K562 (cell line): ENCODE data around the gene PFKL. TPM values are rescaled to one million over a fixed set of nuclear protein-coding genes. Genes with fewer than 3 reads are reported as not detected.

ENCODE experiments used
- EZH2 ChIP-seq: IDR thresholded peaks from 2 replicates; pipeline ENCODE4 v1.6.1; 2012; ENCODE audit warnings: low read depth, mild to moderate bottlenecking, inconsistent platforms, low read length, borderline replicate concordance
- FOS ChIP-seq: IDR thresholded peaks from 3 replicates; pipeline ENCODE4 v1.6.1; 2011; ENCODE audit not compliant: insufficient read length; ENCODE audit errors: extremely low read depth
- GMEB1 ChIP-seq: fragments of 250-450 bp; sonication (Bioruptor Pico); IDR thresholded peaks from 2 replicates; pipeline ENCODE4 v1.4.0; 2020; ENCODE audit warnings: mild to moderate bottlenecking
- GTF2E2 ChIP-seq: fragments of 200-800 bp; sonication (Bioruptor generic); IDR thresholded peaks from 2 replicates; pipeline ENCODE4 v1.6.1; 2016; ENCODE audit warnings: missing genetic modification characterization, missing compliant biosample characterization
- HCFC1 ChIP-seq: IDR thresholded peaks from 2 replicates; pipeline ENCODE4 v1.6.1; 2012; ENCODE audit warnings: low read depth, low read length, improper control_type of control experiment
- HLTF ChIP-seq: fragments of 450-650 bp; IDR thresholded peaks from 2 replicates; pipeline ENCODE4 v1.6.1; 2016
- KLF1 ChIP-seq: fragments of 450-650 bp; IDR thresholded peaks from 2 replicates; pipeline ENCODE4 v1.6.1; 2016; ENCODE audit warnings: missing genetic modification characterization, missing compliant biosample characterization
- MNT ChIP-seq, 2 experiments: fragments of 450-650 bp; conservative IDR thresholded peaks; 2 replicates each; pipeline ENCODE4 v1.6.1; 2017; ENCODE audit warnings: mild to moderate bottlenecking in 2 of 2, moderate library complexity in 2 of 2
- POLR3A ChIP-seq: IDR thresholded peaks from 2 replicates; pipeline ENCODE4 v1.6.1; 2011; ENCODE audit warnings: borderline replicate concordance, mild to moderate bottlenecking, moderate library complexity; ENCODE audit not compliant: insufficient read length, insufficient read depth; ENCODE audit errors: extremely low read depth
- PURB ChIP-seq: sonication (generic); formaldehyde crosslinking; IDR thresholded peaks from 2 replicates; pipeline ENCODE4 v1.9.0; 2021; ENCODE audit warnings: low read depth, mild to moderate bottlenecking, missing genetic modification reagents
- SAFB2 ChIP-seq: fragments of 200-400 bp; formaldehyde crosslinking; IDR thresholded peaks from 2 replicates; pipeline ENCODE4 v1.6.1; 2018; ENCODE audit warnings: borderline replicate concordance, low read length, low read depth, moderate library complexity; ENCODE audit not compliant: severe bottlenecking
- SNIP1 ChIP-seq: fragments of 450-650 bp; IDR thresholded peaks from 2 replicates; pipeline ENCODE4 v1.7.1; 2017; ENCODE audit warnings: low read depth, mild to moderate bottlenecking
- THRAP3 ChIP-seq: fragments of 450-650 bp; IDR thresholded peaks from 2 replicates; pipeline ENCODE4 v1.6.1; 2016; ENCODE audit warnings: mild to moderate bottlenecking, inconsistent platforms, borderline replicate concordance
- ZNF717 ChIP-seq: fragments of 250-450 bp; sonication (Bioruptor Pico); IDR thresholded peaks from 2 replicates; pipeline ENCODE4 v1.5.0; 2021
- polyA plus RNA-seq, 8 experiments: library from polyadenylated mRNA; depleted of rRNA in 4 of 8; stranded (reverse) in 5 of 8; unstranded in 3 of 8; fragments of >200 nt; fragmentation: Nextera tagmentation in 2 of 8; fragmentation: Illumina TruSeq in 1 of 8; extraction: Ambion mirVana in 2 of 8; extraction: Trizol in 1 of 8; gene quantifications; 2 replicates each; pipeline versions ENCODE4 v1.2.1 to v1.2.3, GENCODE V29; 2011 to 2014; ENCODE audit warnings: inconsistent platforms in 1 of 8, missing spikeins in 1 of 8
- total RNA-seq, 7 experiments: library from RNA; depleted of rRNA in 6 of 7; stranded (reverse); fragments of >200 nt in 6 of 7; fragmentation: Illumina TruSeq in 2 of 7; extraction: Trizol in 2 of 7; gene quantifications; 2 replicates each; pipeline versions ENCODE4 v1.2.1 to v1.2.3, GENCODE V29; 2011 to 2021; ENCODE audit warnings: low replicate concordance in 1 of 7
- TF ChIP-seq, protein P1 (sequence below): sonication (generic); formaldehyde crosslinking; IDR thresholded peaks from 2 replicates; pipeline ENCODE4 v1.8.0; 2023; ENCODE audit warnings: mild to moderate bottlenecking, missing genetic modification reagents
- TF ChIP-seq, protein P2 (sequence below): sonication (generic); formaldehyde crosslinking; IDR thresholded peaks from 2 replicates; pipeline ENCODE4 v1.8.1; 2022; ENCODE audit warnings: missing genetic modification reagents
- TF ChIP-seq, protein P3 (sequence below): fragments of 450-650 bp; formaldehyde crosslinking; IDR thresholded peaks from 2 replicates; pipeline ENCODE4 v1.4.0; 2020; ENCODE audit warnings: mild to moderate bottlenecking, moderate library complexity

PFKL gene
- total and polyA plus RNA-seq, 9 of the 15 experiments (the other 6 are each of a cell fraction or from before 2014, with no cell fraction given): 1.1 to 124 (median 45.6) TPM

GRCh38 chr21:44337941-44338895 lies 38.4 kb downstream of the PFKL start (continued):
- TF ChIP-seq, protein P1, sequence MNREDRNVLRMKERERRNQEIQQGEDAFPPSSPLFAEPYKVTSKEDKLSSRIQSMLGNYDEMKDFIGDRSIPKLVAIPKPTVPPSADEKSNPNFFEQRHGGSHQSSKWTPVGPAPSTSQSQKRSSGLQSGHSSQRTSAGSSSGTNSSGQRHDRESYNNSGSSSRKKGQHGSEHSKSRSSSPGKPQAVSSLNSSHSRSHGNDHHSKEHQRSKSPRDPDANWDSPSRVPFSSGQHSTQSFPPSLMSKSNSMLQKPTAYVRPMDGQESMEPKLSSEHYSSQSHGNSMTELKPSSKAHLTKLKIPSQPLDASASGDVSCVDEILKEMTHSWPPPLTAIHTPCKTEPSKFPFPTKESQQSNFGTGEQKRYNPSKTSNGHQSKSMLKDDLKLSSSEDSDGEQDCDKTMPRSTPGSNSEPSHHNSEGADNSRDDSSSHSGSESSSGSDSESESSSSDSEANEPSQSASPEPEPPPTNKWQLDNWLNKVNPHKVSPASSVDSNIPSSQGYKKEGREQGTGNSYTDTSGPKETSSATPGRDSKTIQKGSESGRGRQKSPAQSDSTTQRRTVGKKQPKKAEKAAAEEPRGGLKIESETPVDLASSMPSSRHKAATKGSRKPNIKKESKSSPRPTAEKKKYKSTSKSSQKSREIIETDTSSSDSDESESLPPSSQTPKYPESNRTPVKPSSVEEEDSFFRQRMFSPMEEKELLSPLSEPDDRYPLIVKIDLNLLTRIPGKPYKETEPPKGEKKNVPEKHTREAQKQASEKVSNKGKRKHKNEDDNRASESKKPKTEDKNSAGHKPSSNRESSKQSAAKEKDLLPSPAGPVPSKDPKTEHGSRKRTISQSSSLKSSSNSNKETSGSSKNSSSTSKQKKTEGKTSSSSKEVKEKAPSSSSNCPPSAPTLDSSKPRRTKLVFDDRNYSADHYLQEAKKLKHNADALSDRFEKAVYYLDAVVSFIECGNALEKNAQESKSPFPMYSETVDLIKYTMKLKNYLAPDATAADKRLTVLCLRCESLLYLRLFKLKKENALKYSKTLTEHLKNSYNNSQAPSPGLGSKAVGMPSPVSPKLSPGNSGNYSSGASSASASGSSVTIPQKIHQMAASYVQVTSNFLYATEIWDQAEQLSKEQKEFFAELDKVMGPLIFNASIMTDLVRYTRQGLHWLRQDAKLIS: 0 out of 2 replicates have a peak, but pooled peaks have one; percentile 0
- TF ChIP-seq GMEB1 (CRISPR knock-in tag) (no peak), ZNF717 (CRISPR knock-in tag) (no peak), SNIP1 (no peak), FOS (no peak), POLR3A (no peak), EZH2 (no peak), MNT (conservative IDR thresholded peaks at IDR 0.05) (no peak), SAFB2 (no peak), KLF1 (no peak), HLTF (no peak), THRAP3 (no peak), GTF2E2 (tag) (no peak), PURB (CRISPR knock-in tag) (no peak), HCFC1 (no peak)
- TF ChIP-seq, protein P2, sequence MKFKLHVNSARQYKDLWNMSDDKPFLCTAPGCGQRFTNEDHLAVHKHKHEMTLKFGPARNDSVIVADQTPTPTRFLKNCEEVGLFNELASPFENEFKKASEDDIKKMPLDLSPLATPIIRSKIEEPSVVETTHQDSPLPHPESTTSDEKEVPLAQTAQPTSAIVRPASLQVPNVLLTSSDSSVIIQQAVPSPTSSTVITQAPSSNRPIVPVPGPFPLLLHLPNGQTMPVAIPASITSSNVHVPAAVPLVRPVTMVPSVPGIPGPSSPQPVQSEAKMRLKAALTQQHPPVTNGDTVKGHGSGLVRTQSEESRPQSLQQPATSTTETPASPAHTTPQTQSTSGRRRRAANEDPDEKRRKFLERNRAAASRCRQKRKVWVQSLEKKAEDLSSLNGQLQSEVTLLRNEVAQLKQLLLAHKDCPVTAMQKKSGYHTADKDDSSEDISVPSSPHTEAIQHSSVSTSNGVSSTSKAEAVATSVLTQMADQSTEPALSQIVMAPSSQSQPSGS (CRISPR knock-in tag): no peak
- TF ChIP-seq, protein P3, sequence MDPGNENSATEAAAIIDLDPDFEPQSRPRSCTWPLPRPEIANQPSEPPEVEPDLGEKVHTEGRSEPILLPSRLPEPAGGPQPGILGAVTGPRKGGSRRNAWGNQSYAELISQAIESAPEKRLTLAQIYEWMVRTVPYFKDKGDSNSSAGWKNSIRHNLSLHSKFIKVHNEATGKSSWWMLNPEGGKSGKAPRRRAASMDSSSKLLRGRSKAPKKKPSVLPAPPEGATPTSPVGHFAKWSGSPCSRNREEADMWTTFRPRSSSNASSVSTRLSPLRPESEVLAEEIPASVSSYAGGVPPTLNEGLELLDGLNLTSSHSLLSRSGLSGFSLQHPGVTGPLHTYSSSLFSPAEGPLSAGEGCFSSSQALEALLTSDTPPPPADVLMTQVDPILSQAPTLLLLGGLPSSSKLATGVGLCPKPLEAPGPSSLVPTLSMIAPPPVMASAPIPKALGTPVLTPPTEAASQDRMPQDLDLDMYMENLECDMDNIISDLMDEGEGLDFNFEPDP (CRISPR knock-in tag): no peak
